Tibial nerve (tissue), 3 donors: Measurements from ENCODE around the gene COL9A2.

Experiments used
- POLR2A ChIP-seq, 2 donors: fragments of 450-650 bp; IDR thresholded peaks; one replicate each; pipeline ENCODE4 v1.6.1; 2017; ENCODE audit warnings: antibody characterized with exemption in 2 of 2, mild to moderate bottlenecking in 2 of 2, moderate library complexity in 2 of 2
- TF ChIP-seq, protein P1 (sequence below), 5 experiments: fragments of 200-600 bp in 3 of 5; fragments of 450-650 bp in 2 of 5; sonication (generic) in 3 of 5; IDR thresholded peaks; one replicate each; pipeline ENCODE4 v1.5.1; 2016 to 2019; ENCODE audit warnings: antibody characterized with exemption in 5 of 5, mild to moderate bottlenecking in 3 of 5, moderate library complexity in 2 of 5

DNA sequence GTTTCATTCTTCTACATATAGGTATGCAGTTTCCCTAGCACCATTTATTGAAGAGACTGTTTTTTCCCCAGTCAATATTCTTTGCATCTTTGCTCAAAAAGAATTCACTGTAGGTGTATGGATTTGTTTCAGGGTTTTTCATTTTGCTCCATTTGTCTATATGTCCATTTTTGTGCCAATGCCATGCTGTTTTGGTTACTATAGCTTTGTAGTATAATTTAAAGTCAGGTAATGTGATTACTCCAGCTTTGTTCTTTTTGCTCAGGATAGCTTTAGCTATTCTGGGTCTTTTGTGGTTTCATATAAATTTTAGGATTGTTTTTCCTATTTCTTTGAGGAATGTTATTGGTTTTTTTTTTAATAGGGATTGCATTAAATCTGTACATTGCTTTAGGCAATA lies 40.5 kb upstream of the COL9A2 start:
- TF ChIP-seq POLR2A (IDR thresholded peaks at IDR 0.05): no peak
- TF ChIP-seq, protein P1, sequence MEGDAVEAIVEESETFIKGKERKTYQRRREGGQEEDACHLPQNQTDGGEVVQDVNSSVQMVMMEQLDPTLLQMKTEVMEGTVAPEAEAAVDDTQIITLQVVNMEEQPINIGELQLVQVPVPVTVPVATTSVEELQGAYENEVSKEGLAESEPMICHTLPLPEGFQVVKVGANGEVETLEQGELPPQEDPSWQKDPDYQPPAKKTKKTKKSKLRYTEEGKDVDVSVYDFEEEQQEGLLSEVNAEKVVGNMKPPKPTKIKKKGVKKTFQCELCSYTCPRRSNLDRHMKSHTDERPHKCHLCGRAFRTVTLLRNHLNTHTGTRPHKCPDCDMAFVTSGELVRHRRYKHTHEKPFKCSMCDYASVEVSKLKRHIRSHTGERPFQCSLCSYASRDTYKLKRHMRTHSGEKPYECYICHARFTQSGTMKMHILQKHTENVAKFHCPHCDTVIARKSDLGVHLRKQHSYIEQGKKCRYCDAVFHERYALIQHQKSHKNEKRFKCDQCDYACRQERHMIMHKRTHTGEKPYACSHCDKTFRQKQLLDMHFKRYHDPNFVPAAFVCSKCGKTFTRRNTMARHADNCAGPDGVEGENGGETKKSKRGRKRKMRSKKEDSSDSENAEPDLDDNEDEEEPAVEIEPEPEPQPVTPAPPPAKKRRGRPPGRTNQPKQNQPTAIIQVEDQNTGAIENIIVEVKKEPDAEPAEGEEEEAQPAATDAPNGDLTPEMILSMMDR (IDR thresholded peaks at IDR 0.05): no peak
